GM18951 (cell line): ENCODE measurements around the gene IGDCC3.
"Not testable (repeated sequence)": the region's sequence is repeated elsewhere in the genome, so short reads cannot be mapped to it uniquely, and the experiment has no call there.

Experiments
- POLR2A ChIP-seq: IDR thresholded peaks from 4 replicates; pipeline ENCODE4 v1.6.1; 2011; ENCODE audit warnings: mild to moderate bottlenecking; ENCODE audit not compliant: insufficient read length, insufficient read depth; ENCODE audit errors: extremely low read depth
- in situ Hi-C: fragments of 300-500 bp; cut with MboI; formaldehyde crosslinking; loops from one replicate; pipeline ENCODE4 v1.12.0; 2022; ENCODE audit warnings: low sequenced_read_pairs, mixed read lengths, inconsistent platforms; ENCODE audit not compliant: unreplicated experiment

IGDCC3 gene

DNA sequence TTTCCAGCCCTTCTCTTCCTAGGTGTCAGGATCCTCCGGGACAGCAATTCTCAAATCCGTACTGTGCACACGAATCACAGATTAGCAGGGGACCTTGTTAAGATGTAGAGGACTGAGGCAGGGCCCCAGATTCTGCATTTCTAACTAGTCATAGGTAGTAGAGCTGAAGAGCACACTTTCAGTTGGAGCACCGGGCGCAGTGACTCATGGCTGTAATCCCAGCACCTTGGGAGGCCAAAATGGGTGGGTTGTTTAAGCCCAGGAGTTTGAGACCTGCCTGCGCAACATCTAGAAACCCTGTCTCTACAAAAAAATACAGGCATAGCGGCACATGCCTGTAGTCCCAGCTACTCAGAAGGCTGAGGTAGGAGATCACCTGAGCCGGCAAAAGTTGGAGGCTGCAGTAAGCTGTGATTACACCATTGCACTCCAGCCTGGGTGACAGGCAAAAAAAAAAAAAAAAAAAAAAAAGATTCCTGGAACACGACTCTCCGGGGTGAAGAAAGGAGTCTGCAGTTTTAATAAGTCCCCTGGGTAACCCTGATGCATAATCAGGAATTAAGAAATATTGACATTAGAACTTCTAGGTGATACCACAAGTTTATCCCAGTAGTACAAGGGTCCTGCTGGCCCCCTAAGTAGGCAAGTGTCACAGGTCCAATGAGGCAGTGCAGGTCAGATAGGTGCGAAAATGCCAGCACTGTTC, 21.4 kb upstream of the IGDCC3 start:
- TF ChIP-seq POLR2A: no peak
- in situ Hi-C loops: no loop called here

- in situ Hi-C loops: not testable (repeated sequence)
These were observed 20.7 kb upstream of the IGDCC3 start for GRCh38 chr15:65398486-65398885.

DNA sequence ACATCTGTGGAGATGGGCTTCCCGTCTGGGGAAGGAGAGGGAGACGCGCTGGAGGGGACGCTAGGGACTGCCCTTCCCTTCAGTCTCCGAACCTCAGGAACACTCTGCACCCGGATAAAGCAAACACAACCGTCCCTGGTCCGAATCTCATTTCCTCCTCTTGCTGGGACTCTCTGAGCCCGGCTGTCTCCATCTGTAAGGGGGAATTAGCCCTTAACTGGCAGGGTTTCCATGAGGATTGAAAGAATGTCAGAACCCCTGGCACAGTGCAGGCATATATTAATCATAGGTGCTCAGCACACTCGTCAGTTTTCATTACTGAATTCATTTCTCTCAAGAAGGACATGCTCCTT, 19.1 kb upstream of the IGDCC3 start:
- no peak for TF ChIP-seq POLR2A
- in situ Hi-C loops: no loop called here

GRCh38 chr15:65396283-65396964, 18.6 kb upstream of the IGDCC3 start:
- in situ Hi-C loops: no loop called here
- TF ChIP-seq POLR2A: no peak

GRCh38 chr15:65395567-65396202, 17.9 kb upstream of the IGDCC3 start:
- in situ Hi-C loops: no loop called here
- no peak for TF ChIP-seq POLR2A

DNA sequence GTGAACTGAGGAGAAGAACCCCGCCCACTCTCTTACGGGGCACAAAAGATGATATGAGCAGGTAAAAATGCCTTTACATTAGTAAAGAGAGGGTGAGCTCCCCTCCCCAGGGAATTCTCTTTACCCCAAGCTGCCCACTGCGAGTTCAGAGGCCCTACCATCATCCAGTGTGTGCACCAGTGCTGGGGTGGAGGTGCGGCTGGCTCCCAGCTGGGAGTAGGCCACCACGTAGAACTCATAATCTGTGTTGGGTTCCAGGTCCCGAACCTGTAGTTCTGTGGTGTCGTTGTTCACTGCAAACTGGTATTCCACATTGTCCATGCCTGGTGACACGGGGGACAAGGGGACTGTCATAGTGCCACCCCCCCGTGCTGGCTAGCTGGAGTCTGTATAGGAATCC, 17.1 kb upstream of the IGDCC3 start:
- in situ Hi-C loops: no loop called here

GRCh38 chr15:65394280-65394789, 16.5 kb upstream of the IGDCC3 start:
- in situ Hi-C loops: no loop called here
- no peak for TF ChIP-seq POLR2A

More for the DNA sequence above, 17.1 kb upstream of the IGDCC3 start:
- no peak for TF ChIP-seq POLR2A

GRCh38 chr15:65393557-65393956, 15.8 kb upstream of the IGDCC3 start:
- in situ Hi-C loops: no loop called here

DNA sequence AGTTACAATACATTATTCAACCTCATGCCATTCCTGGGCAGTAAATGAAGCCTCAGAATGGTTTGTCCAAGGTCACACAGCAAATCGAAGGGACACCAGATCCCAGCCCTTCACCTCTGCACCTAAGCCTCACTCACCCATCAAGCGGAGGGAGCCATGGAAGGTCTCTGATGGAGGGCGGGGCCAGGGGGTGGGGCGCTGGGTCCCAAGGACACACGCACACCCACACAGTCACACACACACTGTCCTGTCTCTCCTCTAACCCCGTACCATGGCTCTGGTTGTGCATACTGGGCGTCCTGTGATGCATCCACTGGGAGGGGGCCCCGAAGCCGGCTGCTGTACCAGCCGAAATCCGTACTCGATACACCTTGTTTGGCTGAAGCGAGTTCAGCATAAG, 15.3 kb upstream of the IGDCC3 start:
- TF ChIP-seq POLR2A: no peak
- in situ Hi-C loops: no loop called here

More at GRCh38 chr15:65393557-65393956, 15.8 kb upstream of the IGDCC3 start:
- TF ChIP-seq POLR2A: no peak

DNA sequence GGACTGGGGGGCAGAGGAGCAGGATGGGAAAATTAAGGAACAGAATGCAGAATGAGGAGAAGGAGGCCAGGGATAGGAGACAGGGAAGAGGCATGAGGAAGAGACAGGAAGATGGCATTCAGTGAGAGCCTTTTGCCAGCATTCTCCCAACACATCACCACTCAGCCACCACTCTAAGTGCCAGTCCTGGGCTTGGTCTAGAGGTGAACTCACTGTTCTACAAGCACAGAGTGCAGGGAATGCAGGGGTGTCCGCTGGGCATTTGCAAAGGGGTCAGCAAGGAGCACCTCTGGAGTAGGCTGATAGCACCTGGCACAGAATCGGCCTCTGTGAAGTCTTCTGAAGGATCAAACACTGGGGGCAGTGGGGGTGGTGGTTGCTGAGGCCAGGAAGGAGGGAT, 14.6 kb upstream of the IGDCC3 start:
- in situ Hi-C loops: no loop called here
- TF ChIP-seq POLR2A: no peak

- in situ Hi-C loops: no loop called here
- TF ChIP-seq POLR2A: no peak
These were observed 13.9 kb upstream of the IGDCC3 start for GRCh38 chr15:65391732-65392131.

- in situ Hi-C loops: no loop called here
- no peak for TF ChIP-seq POLR2A
These were observed 12.6 kb upstream of the IGDCC3 start for GRCh38 chr15:65390447-65390846.

DNA sequence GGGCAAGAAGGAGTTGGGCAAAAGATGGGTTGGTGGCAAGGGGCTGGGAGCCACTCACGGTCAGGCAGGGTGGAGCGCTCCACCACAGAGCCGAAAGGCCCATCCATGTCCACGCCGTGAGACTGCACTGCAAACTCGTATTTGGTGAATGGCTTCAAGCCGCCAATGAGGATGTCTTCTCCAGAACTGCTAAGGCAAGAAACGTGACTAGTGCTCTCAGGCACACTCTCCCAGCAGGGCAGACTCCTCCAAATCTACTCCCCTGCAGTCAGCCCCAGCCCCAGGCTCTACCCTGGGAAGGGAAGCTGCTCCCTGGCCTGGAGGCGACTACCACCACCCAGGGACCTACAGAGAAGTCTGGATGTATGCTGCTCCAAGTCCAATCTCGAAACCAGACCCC, 11.4 kb upstream of the IGDCC3 start:
- in situ Hi-C loops: no loop called here
- TF ChIP-seq POLR2A: no peak
